ENCODE data around the gene FAR1.

Gene FAR1

GRCh38 chr11:13663631-13664071 is 4.8 kb upstream of the FAR1 start:
- no peak overlapping the region for H3K9ac ChIP-seq (ENCODE audit: low read length)
- no peak overlapping the region for H3K4me3 ChIP-seq (ENCODE audit: insufficient read depth, low read length, poor library complexity, severe bottlenecking)
- no peaks in the 10 kb centered on the region for H3K27me3 ChIP-seq (ENCODE audit: low read length)
- H3K9me2 ChIP-seq (replicated peaks; ENCODE audit: insufficient read depth, low read length), result no peaks in the 10 kb centered on the region
- peaks cover 1% of the 10 kb centered on the region; the same call in 1 of the 2 replicates for H3K79me2 ChIP-seq (ENCODE audit: insufficient read depth, low read length)
- no peaks in the 10 kb centered on the region for H4K20me1 ChIP-seq (ENCODE audit: low read depth, low read length)
- no peak overlapping the region for H3K27ac ChIP-seq (ENCODE audit: low read depth, low read length)
- TF ChIP-seq CTCF (IDR thresholded peaks at IDR 0.05; ENCODE audit: insufficient read depth, low read length, poor library complexity, severe bottlenecking) (no peak), EZH2phosphoT487 (conservative IDR thresholded peaks at IDR 0.05; ENCODE audit: low read length) (no peak)
- peaks cover 7% of the 10 kb centered on the region; the same call in 1 of the 2 replicates for H3K9me3 ChIP-seq (ENCODE audit: insufficient read depth, low read length)
- no peaks in the 10 kb centered on the region for H3K36me3 ChIP-seq (ENCODE audit: low read length)
- H3F3A ChIP-seq (ENCODE audit: insufficient read depth), result no peaks in the 10 kb centered on the region
- H3K4me2 ChIP-seq (ENCODE audit: low read depth, low read length, poor library complexity, severe bottlenecking), result no peak overlapping the region
- no peak overlapping the region for H2AFZ ChIP-seq (ENCODE audit: low read depth, low read length, severe bottlenecking)

GRCh38 chr11:13664351-13664750 is 4.1 kb upstream of the FAR1 start:
- Histone ChIP-seq H3K9me3 (ENCODE audit: insufficient read depth, low read length) (no peaks in the 10 kb centered on the region; the same call in 1 of the 2 replicates), H3K27me3 (ENCODE audit: low read length) (no peaks in the 10 kb centered on the region), H4K20me1 (ENCODE audit: low read depth, low read length) (no peaks in the 10 kb centered on the region; the same call in 1 of the 2 replicates), H3K9ac (ENCODE audit: low read length) (no peak overlapping the region), H3K9me2 (replicated peaks; ENCODE audit: insufficient read depth, low read length) (no peaks in the 10 kb centered on the region), H3K79me2 (ENCODE audit: insufficient read depth, low read length) (peaks cover 8% of the 10 kb centered on the region), H3K36me3 (ENCODE audit: low read length) (no peaks in the 10 kb centered on the region), H2AFZ (ENCODE audit: low read depth, low read length, severe bottlenecking) (no peak overlapping the region), H3F3A (ENCODE audit: insufficient read depth) (0 out of 2 replicates have a peak, but pooled peaks cover under 1% of the 10 kb centered on the region), H3K4me2 (ENCODE audit: low read depth, low read length, poor library complexity, severe bottlenecking) (no peak overlapping the region), H3K27ac (ENCODE audit: low read depth, low read length) (no peak overlapping the region), H3K4me3 (ENCODE audit: insufficient read depth, low read length, poor library complexity, severe bottlenecking) (no peak overlapping the region)
- no peak for TF ChIP-seq CTCF (IDR thresholded peaks at IDR 0.05; ENCODE audit: insufficient read depth, low read length, poor library complexity, severe bottlenecking)
- no peak for TF ChIP-seq EZH2phosphoT487 (conservative IDR thresholded peaks at IDR 0.05; ENCODE audit: low read length)

GRCh38 chr11:13666708-13667107 is 1.8 kb upstream of the FAR1 start:
- TF ChIP-seq EZH2phosphoT487 (conservative IDR thresholded peaks at IDR 0.05; ENCODE audit: low read length), result no peak
- no peak for TF ChIP-seq CTCF (IDR thresholded peaks at IDR 0.05; ENCODE audit: insufficient read depth, low read length, poor library complexity, severe bottlenecking)
- 0 out of 2 replicates have a peak, but pooled peaks cover 5% of the 10 kb centered on the region for H3F3A ChIP-seq (ENCODE audit: insufficient read depth)
- no peaks in the 10 kb centered on the region for H3K36me3 ChIP-seq (ENCODE audit: low read length)
- no peaks in the 10 kb centered on the region for H3K9me3 ChIP-seq (ENCODE audit: insufficient read depth, low read length)
- peaks cover 32% of the 10 kb centered on the region for H3K79me2 ChIP-seq (ENCODE audit: insufficient read depth, low read length)
- no peak overlapping the region for H3K4me2 ChIP-seq (ENCODE audit: low read depth, low read length, poor library complexity, severe bottlenecking)
- H3K4me3 ChIP-seq (ENCODE audit: insufficient read depth, low read length, poor library complexity, severe bottlenecking), result no peak overlapping the region
- peaks cover 14% of the 10 kb centered on the region for H4K20me1 ChIP-seq (ENCODE audit: low read depth, low read length)
- H3K27ac ChIP-seq (ENCODE audit: low read depth, low read length), result no peak overlapping the region
- no peak overlapping the region for H3K9ac ChIP-seq (ENCODE audit: low read length)
- H3K9me2 ChIP-seq (replicated peaks; ENCODE audit: insufficient read depth, low read length), result no peaks in the 10 kb centered on the region
- H2AFZ ChIP-seq (ENCODE audit: low read depth, low read length, severe bottlenecking), result peak overlapping the region; percentile 97
- no peaks in the 10 kb centered on the region for H3K27me3 ChIP-seq (ENCODE audit: low read length)
